ENCODE data around the gene BMPER. TPM values are rescaled to one million over a fixed set of nuclear protein-coding genes. Genes with fewer than 3 reads are reported as not detected.

BMPER gene
- total RNA-seq, 4 donors from 2014 or later: 1.0 to 22.5 (median 12.0) TPM

DNA sequence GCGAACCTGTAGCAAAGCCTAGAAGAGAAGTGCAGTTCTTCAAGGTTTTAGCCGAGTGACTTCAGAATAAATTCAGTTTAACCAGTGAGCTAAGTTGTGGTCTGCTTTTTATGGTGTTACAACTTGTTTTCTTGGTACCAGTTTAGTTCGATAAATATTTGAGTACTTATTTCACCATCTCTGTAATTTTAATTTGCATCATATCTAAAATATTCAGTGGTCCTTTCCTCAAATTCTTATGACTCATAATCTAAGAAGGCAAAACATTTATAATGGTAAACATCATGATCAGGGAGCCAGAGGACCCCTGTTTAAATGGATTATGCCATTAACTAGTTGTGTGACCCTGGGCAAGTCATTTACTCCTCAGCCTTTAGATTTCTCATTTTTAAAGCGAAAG, 4.1 kb upstream of the BMPER start:
- no peak for ATAC-seq
- Histone ChIP-seq H3K9me3 (no peaks in the 10 kb centered on the region), H3K27ac (no peak overlapping the region), H3K27me3 (peaks cover 9% of the 10 kb centered on the region), H3K4me1 (peaks cover 0 to 25% (median 3%) of the 10 kb centered on the region in 3 donors), H3K36me3 (no peaks in the 10 kb centered on the region), H3K4me3 (no peak overlapping the region)
- TF ChIP-seq POLR2A (IDR thresholded peaks at IDR 0.05): no peak
- no peak for TF ChIP-seq POLR2AphosphoS5 (IDR thresholded peaks at IDR 0.05)
- TF ChIP-seq EP300 (IDR thresholded peaks at IDR 0.05): no peak
- TF ChIP-seq CTCF (IDR thresholded peaks at IDR 0.05): no peak
- 95 to 100% methylated on average over 4 of the region's 4 CpGs for WGBS, 2 donors (ENCODE audit: low coverage in 1 of 2)

DNA sequence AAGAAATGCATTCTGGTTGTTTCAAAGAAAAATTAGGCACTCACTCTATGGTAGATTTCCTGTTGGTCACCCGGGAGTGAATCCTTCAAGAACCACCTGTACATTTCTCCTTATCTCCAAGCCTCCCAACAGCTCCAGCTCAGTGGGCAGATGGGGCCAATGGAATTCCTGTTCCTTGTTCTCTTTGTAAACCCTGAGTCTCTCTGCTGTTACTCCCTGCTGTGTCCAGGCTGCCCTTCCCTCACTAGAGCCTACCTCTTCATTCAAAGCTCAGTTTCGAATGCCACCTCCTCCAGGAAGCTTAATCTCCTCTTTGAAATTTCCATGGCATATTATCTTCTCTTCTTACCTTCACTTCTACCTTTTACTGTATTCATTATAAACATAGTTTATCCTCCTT, 3.5 kb upstream of the BMPER start:
- peaks cover 0 to 25% (median 3%) of the 10 kb centered on the region in 3 donors for H3K4me1 ChIP-seq
- H3K36me3 ChIP-seq: no peaks in the 10 kb centered on the region
- no peaks in the 10 kb centered on the region for H3K9me3 ChIP-seq
- H3K4me3 ChIP-seq: no peak overlapping the region
- H3K27ac ChIP-seq: no peak overlapping the region
- peaks cover 9% of the 10 kb centered on the region for H3K27me3 ChIP-seq
- WGBS, 2 donors (ENCODE audit: low coverage in 1 of 2): 45 to 90% methylated on average over 2 of the region's 2 CpGs
- TF ChIP-seq POLR2A (IDR thresholded peaks at IDR 0.05) (no peak), EP300 (IDR thresholded peaks at IDR 0.05) (no peak), POLR2AphosphoS5 (IDR thresholded peaks at IDR 0.05) (no peak), CTCF (IDR thresholded peaks at IDR 0.05) (no peak)
- ATAC-seq: no peak

GRCh38 chr7:33902746-33903145, 2.6 kb upstream of the BMPER start:
- Histone ChIP-seq H3K36me3 (no peaks in the 10 kb centered on the region), H3K27ac (no peak overlapping the region), H3K27me3 (peaks cover 9% of the 10 kb centered on the region), H3K4me3 (no peak overlapping the region), H3K4me1 (peaks cover 0 to 25% (median 3%) of the 10 kb centered on the region in 3 donors), H3K9me3 (no peaks in the 10 kb centered on the region)
- TF ChIP-seq POLR2AphosphoS5 (IDR thresholded peaks at IDR 0.05) (no peak), EP300 (IDR thresholded peaks at IDR 0.05) (no peak), POLR2A (IDR thresholded peaks at IDR 0.05) (no peak), CTCF (IDR thresholded peaks at IDR 0.05) (no peak)
- 90 to 93% methylated on average over 4 of the region's 4 CpGs for WGBS, 2 donors (ENCODE audit: low coverage in 1 of 2)
- no peak for ATAC-seq

DNA sequence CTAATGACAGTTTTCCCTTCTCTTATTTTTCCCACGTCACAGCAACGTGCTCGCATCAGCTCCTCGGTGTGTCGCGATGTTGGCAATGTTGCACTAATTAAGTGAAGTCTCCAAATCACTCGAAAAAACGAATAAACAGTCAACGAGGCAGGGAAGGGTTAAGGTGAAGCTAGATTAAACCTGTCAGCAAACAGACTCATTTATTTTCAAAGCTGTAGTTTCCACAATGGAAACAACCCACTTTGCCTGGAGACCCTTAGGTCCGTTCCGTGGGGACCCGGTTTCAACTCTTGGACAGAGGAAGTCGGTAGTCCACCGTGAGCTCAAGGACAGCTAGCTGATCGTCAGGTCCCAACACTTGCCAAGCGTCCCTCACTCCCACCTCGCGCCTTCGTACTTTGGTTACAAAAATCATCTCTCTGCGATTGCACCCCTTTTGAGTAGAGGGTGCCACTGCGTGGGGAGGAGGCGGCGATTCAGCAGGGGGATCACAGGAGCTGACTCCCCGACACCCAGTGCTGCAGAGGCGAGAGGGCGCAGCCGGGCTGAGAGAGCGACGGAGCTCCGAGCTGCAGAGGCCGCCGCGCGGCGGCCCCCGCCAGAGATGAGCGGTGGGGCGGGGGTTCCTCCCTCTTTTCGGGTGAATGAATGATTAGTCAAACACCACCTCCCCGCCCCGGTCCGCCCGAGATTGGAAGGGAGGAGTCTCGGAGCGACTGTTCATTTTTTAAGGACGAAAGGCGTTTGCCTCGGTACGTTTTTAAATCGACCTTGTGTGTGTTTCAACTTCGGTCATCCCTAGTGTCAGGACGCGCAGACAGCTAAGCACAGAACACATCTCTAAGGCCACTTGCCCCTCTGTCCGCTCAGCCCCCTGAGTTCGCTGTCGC, 1.3 kb upstream of the BMPER start:
- peak; percentile 59 for ATAC-seq
- WGBS, 2 donors (ENCODE audit: low coverage in 1 of 2): 10 to 12% methylated on average over 14 to 18 of the region's 56 CpGs

More for the DNA sequence above, 1.3 kb upstream of the BMPER start:
- Histone ChIP-seq H3K27me3 (peaks cover 9% of the 10 kb centered on the region), H3K4me3 (peak overlapping the region; percentile 55 to 76), H3K36me3 (no peaks in the 10 kb centered on the region), H3K27ac (peak overlapping the region in 3 of 4 donors; percentile 2 to 78 (median 76)), H3K9me3 (no peaks in the 10 kb centered on the region), H3K4me1 (peaks cover 0 to 25% (median 3%) of the 10 kb centered on the region in 3 donors)
- TF ChIP-seq EP300 (IDR thresholded peaks at IDR 0.05): no peak
- no peak for TF ChIP-seq POLR2AphosphoS5 (IDR thresholded peaks at IDR 0.05)
- TF ChIP-seq POLR2A (IDR thresholded peaks at IDR 0.05): no peak
- no peak for TF ChIP-seq CTCF (IDR thresholded peaks at IDR 0.05)
